HL-60 (cell line): ENCODE results near the gene COG7.

Experiments
- GABPA ChIP-seq: IDR thresholded peaks from 2 replicates; pipeline ENCODE4 v1.6.1; 2012; ENCODE audit warnings: low read depth
- POLR2AphosphoS5 ChIP-seq: IDR thresholded peaks from 2 replicates; pipeline ENCODE4 v1.6.1; 2012; ENCODE audit warnings: low read depth
- SPI1 ChIP-seq: IDR thresholded peaks from 2 replicates; pipeline ENCODE4 v1.6.1; 2012; ENCODE audit warnings: low read depth, mild to moderate bottlenecking, borderline replicate concordance
- TF ChIP-seq, protein P1 (sequence below): IDR thresholded peaks from one replicate; pipeline ENCODE4 v1.5.1; 2011; ENCODE audit warnings: low read length, control low read depth, inconsistent platforms; ENCODE audit not compliant: insufficient read depth
- TF ChIP-seq, protein P2 (sequence below): IDR thresholded peaks from 2 replicates; pipeline ENCODE4 v1.6.1; 2012; ENCODE audit warnings: low read depth; ENCODE audit not compliant: insufficient replicate concordance

DNA sequence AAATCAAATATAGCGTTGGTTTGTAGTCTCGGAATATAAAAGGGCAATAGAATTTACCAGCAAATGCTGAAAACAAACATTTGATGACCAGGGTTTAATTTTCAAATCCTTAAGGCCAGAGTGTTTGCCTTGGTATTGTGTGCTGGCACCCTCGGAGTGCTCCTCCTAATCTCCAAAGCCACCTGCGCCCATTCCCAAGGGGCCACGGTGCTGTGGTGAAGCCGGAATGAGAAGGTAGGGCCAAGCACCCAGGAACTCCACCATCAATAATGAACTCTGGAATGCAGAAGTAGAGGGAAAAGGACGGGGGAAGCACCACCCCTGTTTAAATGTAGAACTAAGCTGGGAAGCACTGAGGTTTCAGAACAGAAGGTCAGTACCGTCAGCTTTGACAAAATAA, 51.9 kb downstream of the COG7 start:
- TF ChIP-seq, protein P1, sequence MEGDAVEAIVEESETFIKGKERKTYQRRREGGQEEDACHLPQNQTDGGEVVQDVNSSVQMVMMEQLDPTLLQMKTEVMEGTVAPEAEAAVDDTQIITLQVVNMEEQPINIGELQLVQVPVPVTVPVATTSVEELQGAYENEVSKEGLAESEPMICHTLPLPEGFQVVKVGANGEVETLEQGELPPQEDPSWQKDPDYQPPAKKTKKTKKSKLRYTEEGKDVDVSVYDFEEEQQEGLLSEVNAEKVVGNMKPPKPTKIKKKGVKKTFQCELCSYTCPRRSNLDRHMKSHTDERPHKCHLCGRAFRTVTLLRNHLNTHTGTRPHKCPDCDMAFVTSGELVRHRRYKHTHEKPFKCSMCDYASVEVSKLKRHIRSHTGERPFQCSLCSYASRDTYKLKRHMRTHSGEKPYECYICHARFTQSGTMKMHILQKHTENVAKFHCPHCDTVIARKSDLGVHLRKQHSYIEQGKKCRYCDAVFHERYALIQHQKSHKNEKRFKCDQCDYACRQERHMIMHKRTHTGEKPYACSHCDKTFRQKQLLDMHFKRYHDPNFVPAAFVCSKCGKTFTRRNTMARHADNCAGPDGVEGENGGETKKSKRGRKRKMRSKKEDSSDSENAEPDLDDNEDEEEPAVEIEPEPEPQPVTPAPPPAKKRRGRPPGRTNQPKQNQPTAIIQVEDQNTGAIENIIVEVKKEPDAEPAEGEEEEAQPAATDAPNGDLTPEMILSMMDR, result no peak
- no peak for TF ChIP-seq POLR2AphosphoS5
- TF ChIP-seq, protein P2, sequence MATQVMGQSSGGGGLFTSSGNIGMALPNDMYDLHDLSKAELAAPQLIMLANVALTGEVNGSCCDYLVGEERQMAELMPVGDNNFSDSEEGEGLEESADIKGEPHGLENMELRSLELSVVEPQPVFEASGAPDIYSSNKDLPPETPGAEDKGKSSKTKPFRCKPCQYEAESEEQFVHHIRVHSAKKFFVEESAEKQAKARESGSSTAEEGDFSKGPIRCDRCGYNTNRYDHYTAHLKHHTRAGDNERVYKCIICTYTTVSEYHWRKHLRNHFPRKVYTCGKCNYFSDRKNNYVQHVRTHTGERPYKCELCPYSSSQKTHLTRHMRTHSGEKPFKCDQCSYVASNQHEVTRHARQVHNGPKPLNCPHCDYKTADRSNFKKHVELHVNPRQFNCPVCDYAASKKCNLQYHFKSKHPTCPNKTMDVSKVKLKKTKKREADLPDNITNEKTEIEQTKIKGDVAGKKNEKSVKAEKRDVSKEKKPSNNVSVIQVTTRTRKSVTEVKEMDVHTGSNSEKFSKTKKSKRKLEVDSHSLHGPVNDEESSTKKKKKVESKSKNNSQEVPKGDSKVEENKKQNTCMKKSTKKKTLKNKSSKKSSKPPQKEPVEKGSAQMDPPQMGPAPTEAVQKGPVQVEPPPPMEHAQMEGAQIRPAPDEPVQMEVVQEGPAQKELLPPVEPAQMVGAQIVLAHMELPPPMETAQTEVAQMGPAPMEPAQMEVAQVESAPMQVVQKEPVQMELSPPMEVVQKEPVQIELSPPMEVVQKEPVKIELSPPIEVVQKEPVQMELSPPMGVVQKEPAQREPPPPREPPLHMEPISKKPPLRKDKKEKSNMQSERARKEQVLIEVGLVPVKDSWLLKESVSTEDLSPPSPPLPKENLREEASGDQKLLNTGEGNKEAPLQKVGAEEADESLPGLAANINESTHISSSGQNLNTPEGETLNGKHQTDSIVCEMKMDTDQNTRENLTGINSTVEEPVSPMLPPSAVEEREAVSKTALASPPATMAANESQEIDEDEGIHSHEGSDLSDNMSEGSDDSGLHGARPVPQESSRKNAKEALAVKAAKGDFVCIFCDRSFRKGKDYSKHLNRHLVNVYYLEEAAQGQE, result no peak
- TF ChIP-seq SPI1, result no peak
- TF ChIP-seq GABPA, result no peak
